ENCODE results near the gene ZNF681. TPM values are rescaled to one million over a fixed set of nuclear protein-coding genes. Genes with fewer than 3 reads are reported as not detected.

ZNF681 gene
- total and polyA plus RNA-seq, 2 of the 13 experiments (the other 11 are each of a cell fraction or from before 2014, with no cell fraction given), result not detected

DNA sequence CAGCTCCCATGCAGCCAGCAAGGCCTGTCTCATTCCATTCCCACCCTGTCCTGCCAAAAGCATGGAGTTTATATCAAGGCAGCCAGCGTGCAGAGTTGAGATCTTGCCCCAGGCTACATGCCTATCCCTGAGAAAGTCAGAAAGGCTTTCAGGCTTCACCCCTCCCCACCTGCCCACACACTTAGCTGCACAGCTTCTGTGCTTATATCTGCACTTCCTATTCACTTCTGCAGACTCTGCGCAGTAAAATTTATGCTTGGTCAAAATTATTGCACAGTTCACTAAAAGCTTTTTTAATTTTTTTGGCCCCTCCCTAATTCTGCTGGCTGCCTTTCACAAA lies 59.2 kb downstream of the ZNF681 start:
- H3K79me2 ChIP-seq (ENCODE audit: insufficient read depth, low read length), result no peaks in the 10 kb centered on the region
- BruUV-seq (replicated peaks), result no TSS peak
- ChIA-PET CTCF (ENCODE audit: low intra/inter-chr PET ratio, low total read pairs) (no interaction called here), POLR2A (interaction anchor here (2.2 kb wide), 1 partner anchor 12 kb away, joined by 12 read pairs; the partner anchor contains the start of gene ZNF675)
- peak overlapping the region; percentile 54 for H3K4me2 ChIP-seq (ENCODE audit: low read depth, low read length)
- H3K9ac ChIP-seq (ENCODE audit: insufficient read depth, low read depth, low read length), result no peak overlapping the region
- in situ Hi-C loops (cut with HindIII; ENCODE audit: extremely low pct_ligation_motif_present, low pct_unique_long_range_greater_than_20kb) (no loop called here), intact Hi-C loops (cut with micrococcal nuclease; ENCODE audit: unreplicated experiment) (no loop called here)
- DNase-seq (ENCODE audit: low spot score) (no peak), FAIRE-seq (no peak), ATAC-seq (peak; percentile 65)
- H3K4me3 ChIP-seq (replicated peaks in 1 of 3; ENCODE audit: insufficient read depth in 1 of 3, low read depth in 2 of 3, low read length in 3 of 3), result peak overlapping the region in 2 of 3 experiments; percentile 23 to 24; a peak in 3 of 6 replicates
- peaks cover 16% of the 10 kb centered on the region; the same call in 1 of the 2 replicates for H3K9me3 ChIP-seq (ENCODE audit: low read length)
- H3K36me3 ChIP-seq (replicated peaks in 1 of 2; ENCODE audit: control insufficient read depth in 1 of 2, insufficient read depth in 2 of 2, low read length in 2 of 2), result no peaks in the 10 kb centered on the region
- WGBS (ENCODE audit: low lambda C conversion rate), result 20% methylated on average over 2 of the region's 2 CpGs
- H3K27me3 ChIP-seq (ENCODE audit: control insufficient read depth in 1 of 2, insufficient read depth in 2 of 2, low read length in 2 of 2), result no peaks in the 10 kb centered on the region
- no peak overlapping the region for H2AFZ ChIP-seq (ENCODE audit: low read length)
- H3K27ac ChIP-seq (ENCODE audit: extremely low read length, insufficient read depth, low read length), result no peak overlapping the region
- H4K20me1 ChIP-seq (ENCODE audit: insufficient read depth, low read length), result no peaks in the 10 kb centered on the region
- no peaks in the 10 kb centered on the region for H3K4me1 ChIP-seq (ENCODE audit: insufficient read depth, low read length)
- no peak for TF ChIP-seq FOXJ3 (CRISPR knock-in tag; IDR thresholded peaks at IDR 0.05; ENCODE audit: borderline replicate concordance)
- no peak for TF ChIP-seq ZBTB40 (IDR thresholded peaks at IDR 0.05)
- TF ChIP-seq ZBTB40 (CRISPR knock-in tag; IDR thresholded peaks at IDR 0.05), result no peak
- TF ChIP-seq KLF11 (CRISPR knock-in tag; IDR thresholded peaks at IDR 0.05), result no peak
- TF ChIP-seq GPN1 (CRISPR knock-in tag; IDR thresholded peaks at IDR 0.05; ENCODE audit: borderline replicate concordance), result no peak
- TF ChIP-seq CEBPG (CRISPR knock-in tag; IDR thresholded peaks at IDR 0.05), result no peak
- no peak for TF ChIP-seq FOXP1 (IDR thresholded peaks at IDR 0.05)
- TF ChIP-seq FOXP1 (CRISPR knock-in tag; IDR thresholded peaks at IDR 0.05), result no peak
- TF ChIP-seq, protein P1, sequence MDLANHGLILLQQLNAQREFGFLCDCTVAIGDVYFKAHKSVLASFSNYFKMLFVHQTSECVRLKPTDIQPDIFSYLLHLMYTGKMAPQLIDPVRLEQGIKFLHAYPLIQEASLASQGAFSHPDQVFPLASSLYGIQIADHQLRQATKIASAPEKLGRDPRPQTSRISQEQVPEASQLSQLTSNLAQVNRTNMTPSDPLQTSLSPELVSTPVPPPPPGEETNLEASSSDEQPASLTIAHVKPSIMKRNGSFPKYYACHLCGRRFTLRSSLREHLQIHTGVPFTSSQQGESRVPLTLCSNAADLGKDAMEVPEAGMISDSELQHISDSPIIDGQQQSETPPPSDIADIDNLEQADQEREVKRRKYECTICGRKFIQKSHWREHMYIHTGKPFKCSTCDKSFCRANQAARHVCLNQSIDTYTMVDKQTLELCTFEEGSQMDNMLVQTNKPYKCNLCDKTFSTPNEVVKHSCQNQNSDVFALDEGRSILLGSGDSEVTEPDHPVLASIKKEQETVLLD (CRISPR knock-in tag; IDR thresholded peaks at IDR 0.05; ENCODE audit: low read depth), result no peak
- TF ChIP-seq, protein P2, sequence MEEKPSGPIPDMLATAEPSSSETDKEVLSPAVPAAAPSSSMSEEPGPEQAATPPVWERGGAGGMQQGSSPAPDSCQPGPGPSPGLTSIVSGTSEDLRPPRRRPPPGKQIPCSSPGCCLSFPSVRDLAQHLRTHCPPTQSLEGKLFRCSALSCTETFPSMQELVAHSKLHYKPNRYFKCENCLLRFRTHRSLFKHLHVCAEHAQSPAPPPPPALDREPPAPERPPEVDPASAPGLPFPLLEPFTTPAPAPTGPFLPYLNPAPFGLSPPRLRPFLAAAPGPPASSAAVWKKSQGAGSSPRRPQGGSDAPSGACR (CRISPR knock-in tag; IDR thresholded peaks at IDR 0.05), result no peak
- no peak for TF ChIP-seq ZNF850 (CRISPR knock-in tag; conservative IDR thresholded peaks at IDR 0.05)
- TF ChIP-seq ZNF292 (CRISPR knock-in tag; IDR thresholded peaks at IDR 0.05; ENCODE audit: borderline replicate concordance, low read depth), result no peak
